ENCODE data around the gene PHF1. TPM values are rescaled to one million over a fixed set of nuclear protein-coding genes. Genes with fewer than 3 reads are reported as not detected.
"Not testable (repeated sequence)": the region's sequence is repeated elsewhere in the genome, so short reads cannot be mapped to it uniquely, and the experiment has no call there.

PHF1 gene
- polyA plus RNA-seq, 1 donor (not counting 4 experiments of a cell fraction or from before 2014, with no cell fraction given), result 15.8 TPM

DNA sequence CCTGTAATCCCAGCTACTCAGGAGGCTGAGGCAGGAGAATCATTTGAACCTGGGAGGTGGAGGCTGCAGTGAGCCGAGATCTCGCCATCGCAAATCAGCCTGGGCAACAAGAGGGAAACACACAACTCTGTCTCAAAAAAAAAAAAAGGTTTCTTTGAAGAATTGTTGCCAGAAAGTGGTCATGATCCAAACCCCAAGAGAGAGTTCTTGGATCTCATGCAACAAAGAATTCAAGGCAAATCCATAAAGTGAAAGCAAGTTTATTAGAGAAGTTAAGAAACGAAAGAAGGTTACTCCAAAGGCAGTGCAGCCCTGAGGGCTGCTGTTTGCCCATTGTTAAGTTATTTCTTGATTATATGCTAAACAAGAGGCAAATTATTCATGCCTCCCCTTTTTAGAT is 33.6 kb upstream of the PHF1 start:
- Histone ChIP-seq H3K9me1 (ENCODE audit: control insufficient read depth, extremely low read depth, insufficient read depth, low read length) (no peaks in the 10 kb centered on the region), H3K79me2 (ENCODE audit: control insufficient read depth, insufficient read depth, low read length) (no peaks in the 10 kb centered on the region), H3K4me1 (ENCODE audit: control insufficient read depth, extremely low read depth, insufficient read depth, low read length) (peaks cover 26% of the 10 kb centered on the region), H4K20me1 (ENCODE audit: control insufficient read depth, extremely low read depth, insufficient read depth, low read length) (no peaks in the 10 kb centered on the region), H3K27ac (ENCODE audit: control insufficient read depth, insufficient read depth, low read length) (no peak overlapping the region), H3K4me3 (ENCODE audit: control insufficient read depth in 2 of 3, extremely low read depth in 1 of 3, insufficient read depth in 2 of 3, low read depth in 1 of 3, low read length in 3 of 3) (no peak overlapping the region), H3K4me2 (ENCODE audit: control insufficient read depth, extremely low read depth, insufficient read depth, low read depth, low read length) (no peak overlapping the region), H2AFZ (ENCODE audit: control insufficient read depth, low read length) (no peak overlapping the region), H3K9me3 (ENCODE audit: control insufficient read depth, low read depth, low read length) (no peaks in the 10 kb centered on the region), H3K36me3 (ENCODE audit: control insufficient read depth in 2 of 2, extremely low read depth in 1 of 2, insufficient read depth in 2 of 2, low read length in 2 of 2) (no peaks in the 10 kb centered on the region), H3K27me3 (ENCODE audit: control insufficient read depth, extremely low read depth, insufficient read depth, low read length) (no peaks in the 10 kb centered on the region), H3K9ac (ENCODE audit: control insufficient read depth, extremely low read depth, insufficient read depth, low read length) (no peak overlapping the region)
- FAIRE-seq, result no peak
- TF ChIP-seq, protein P1, sequence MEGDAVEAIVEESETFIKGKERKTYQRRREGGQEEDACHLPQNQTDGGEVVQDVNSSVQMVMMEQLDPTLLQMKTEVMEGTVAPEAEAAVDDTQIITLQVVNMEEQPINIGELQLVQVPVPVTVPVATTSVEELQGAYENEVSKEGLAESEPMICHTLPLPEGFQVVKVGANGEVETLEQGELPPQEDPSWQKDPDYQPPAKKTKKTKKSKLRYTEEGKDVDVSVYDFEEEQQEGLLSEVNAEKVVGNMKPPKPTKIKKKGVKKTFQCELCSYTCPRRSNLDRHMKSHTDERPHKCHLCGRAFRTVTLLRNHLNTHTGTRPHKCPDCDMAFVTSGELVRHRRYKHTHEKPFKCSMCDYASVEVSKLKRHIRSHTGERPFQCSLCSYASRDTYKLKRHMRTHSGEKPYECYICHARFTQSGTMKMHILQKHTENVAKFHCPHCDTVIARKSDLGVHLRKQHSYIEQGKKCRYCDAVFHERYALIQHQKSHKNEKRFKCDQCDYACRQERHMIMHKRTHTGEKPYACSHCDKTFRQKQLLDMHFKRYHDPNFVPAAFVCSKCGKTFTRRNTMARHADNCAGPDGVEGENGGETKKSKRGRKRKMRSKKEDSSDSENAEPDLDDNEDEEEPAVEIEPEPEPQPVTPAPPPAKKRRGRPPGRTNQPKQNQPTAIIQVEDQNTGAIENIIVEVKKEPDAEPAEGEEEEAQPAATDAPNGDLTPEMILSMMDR (optimal IDR thresholded peaks at IDR 0.05 in 1 of 3, IDR thresholded peaks at IDR 0.05 in 1 of 3, conservative IDR thresholded peaks at IDR 0.05 in 1 of 3; ENCODE audit: extremely low read depth in 1 of 3, insufficient read depth in 2 of 3, low read length in 3 of 3), result no peak
- no peak for TF ChIP-seq EZH2 (IDR thresholded peaks at IDR 0.05; ENCODE audit: low read length)
- DNase-seq (ENCODE audit: low read depth, low spot score), result no peak
- dilution Hi-C loops (cut with MboI; ENCODE audit: extremely low pct_ligation_motif_present, low sequenced_read_pairs), result no loop called here

DNA sequence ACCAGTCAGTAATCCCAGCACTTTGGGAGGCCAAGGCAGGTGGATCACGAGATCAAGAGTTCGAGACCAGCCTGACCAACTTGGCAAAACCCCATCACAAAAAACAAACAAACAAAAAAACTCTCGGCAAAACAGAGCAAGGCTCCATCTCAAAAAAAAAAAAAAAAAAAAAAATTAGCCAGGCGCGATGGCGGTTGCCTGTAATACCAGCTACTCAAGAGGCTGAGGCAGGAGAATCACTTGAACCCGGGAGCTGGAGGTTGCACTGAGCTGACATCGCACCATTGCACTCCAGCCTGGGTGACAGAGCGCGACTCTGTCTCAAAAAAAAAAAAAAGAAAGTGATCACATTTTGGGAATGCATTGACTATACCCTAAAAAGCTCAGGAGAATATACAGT is 31.6 kb upstream of the PHF1 start:
- H3K36me3 ChIP-seq (ENCODE audit: control insufficient read depth in 2 of 2, extremely low read depth in 1 of 2, insufficient read depth in 2 of 2, low read length in 2 of 2); H2AFZ ChIP-seq (ENCODE audit: control insufficient read depth, low read length); H4K20me1 ChIP-seq (ENCODE audit: control insufficient read depth, extremely low read depth, insufficient read depth, low read length); dilution Hi-C loops (cut with MboI; ENCODE audit: extremely low pct_ligation_motif_present, low sequenced_read_pairs); H3K9me1 ChIP-seq (ENCODE audit: control insufficient read depth, extremely low read depth, insufficient read depth, low read length); FAIRE-seq; H3K27ac ChIP-seq (ENCODE audit: control insufficient read depth, insufficient read depth, low read length); H3K79me2 ChIP-seq (ENCODE audit: control insufficient read depth, insufficient read depth, low read length); H3K9me3 ChIP-seq (ENCODE audit: control insufficient read depth, low read depth, low read length); DNase-seq (ENCODE audit: low read depth, low spot score); H3K4me2 ChIP-seq (ENCODE audit: control insufficient read depth, extremely low read depth, insufficient read depth, low read depth, low read length); H3K27me3 ChIP-seq (ENCODE audit: control insufficient read depth, extremely low read depth, insufficient read depth, low read length); H3K9ac ChIP-seq (ENCODE audit: control insufficient read depth, extremely low read depth, insufficient read depth, low read length); H3K4me3 ChIP-seq (ENCODE audit: control insufficient read depth in 2 of 3, extremely low read depth in 1 of 3, insufficient read depth in 2 of 3, low read depth in 1 of 3, low read length in 3 of 3): not testable (repeated sequence)
- peaks cover 22% of the 10 kb centered on the region for H3K4me1 ChIP-seq (ENCODE audit: control insufficient read depth, extremely low read depth, insufficient read depth, low read length)

DNA sequence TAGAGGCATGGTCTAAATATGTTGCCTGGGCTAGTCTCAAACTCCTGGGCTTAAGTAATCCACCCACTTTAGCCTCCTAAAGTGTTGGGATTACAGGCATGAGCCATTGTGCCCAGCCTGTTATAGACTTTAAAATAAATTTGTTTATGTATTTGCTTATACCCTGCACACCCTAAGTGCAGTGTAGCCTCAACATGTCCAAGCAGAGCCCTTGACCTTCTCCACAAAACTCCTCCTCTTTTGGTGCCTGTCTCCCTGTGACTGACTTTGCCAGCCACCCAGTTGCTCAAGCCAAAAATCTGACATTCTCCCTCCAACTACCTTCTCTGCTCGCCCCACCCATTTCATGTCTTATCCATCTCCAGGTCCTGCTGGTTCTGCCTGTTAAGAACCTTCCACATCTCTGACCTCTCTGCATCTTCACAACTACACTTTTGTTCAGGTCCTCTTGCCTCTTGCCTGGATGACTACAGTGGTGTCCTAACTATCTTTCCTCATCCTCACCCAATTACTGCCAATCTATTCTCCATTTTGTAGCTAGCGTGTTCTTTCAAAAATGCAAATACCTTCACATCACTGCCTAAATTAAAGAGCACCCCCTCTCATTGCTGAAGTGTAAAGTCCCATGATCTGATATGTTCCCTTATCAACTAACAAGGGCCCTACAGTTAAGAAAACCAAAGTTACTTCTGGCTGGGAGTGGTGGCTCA is 30.4 kb upstream of the PHF1 start:
- Histone ChIP-seq H3K9me1 (ENCODE audit: control insufficient read depth, extremely low read depth, insufficient read depth, low read length) (no peaks in the 10 kb centered on the region), H3K9me3 (ENCODE audit: control insufficient read depth, low read depth, low read length) (no peaks in the 10 kb centered on the region), H3K36me3 (ENCODE audit: control insufficient read depth in 2 of 2, extremely low read depth in 1 of 2, insufficient read depth in 2 of 2, low read length in 2 of 2) (no peaks in the 10 kb centered on the region), H3K4me2 (ENCODE audit: control insufficient read depth, extremely low read depth, insufficient read depth, low read depth, low read length) (no peak overlapping the region), H3K9ac (ENCODE audit: control insufficient read depth, extremely low read depth, insufficient read depth, low read length) (no peak overlapping the region), H2AFZ (ENCODE audit: control insufficient read depth, low read length) (no peak overlapping the region), H3K79me2 (ENCODE audit: control insufficient read depth, insufficient read depth, low read length) (no peaks in the 10 kb centered on the region), H3K27me3 (ENCODE audit: control insufficient read depth, extremely low read depth, insufficient read depth, low read length) (no peaks in the 10 kb centered on the region), H3K4me3 (ENCODE audit: control insufficient read depth in 2 of 3, extremely low read depth in 1 of 3, insufficient read depth in 2 of 3, low read depth in 1 of 3, low read length in 3 of 3) (no peak overlapping the region), H3K27ac (ENCODE audit: control insufficient read depth, insufficient read depth, low read length) (no peak overlapping the region), H3K4me1 (ENCODE audit: control insufficient read depth, extremely low read depth, insufficient read depth, low read length) (peaks cover 10% of the 10 kb centered on the region), H4K20me1 (ENCODE audit: control insufficient read depth, extremely low read depth, insufficient read depth, low read length) (no peaks in the 10 kb centered on the region)
- TF ChIP-seq, protein P1 (optimal IDR thresholded peaks at IDR 0.05 in 1 of 3, IDR thresholded peaks at IDR 0.05 in 1 of 3, conservative IDR thresholded peaks at IDR 0.05 in 1 of 3; ENCODE audit: extremely low read depth in 1 of 3, insufficient read depth in 2 of 3, low read length in 3 of 3), result no peak
- no peak for TF ChIP-seq EZH2 (IDR thresholded peaks at IDR 0.05; ENCODE audit: low read length)
- dilution Hi-C loops (cut with MboI; ENCODE audit: extremely low pct_ligation_motif_present, low sequenced_read_pairs), result no loop called here
- no peak for FAIRE-seq
- DNase-seq (ENCODE audit: low read depth, low spot score), result no peak

All from keratinocyte (primary cell).